Tibial nerve (tissue), 4 donors: ENCODE data around the gene CIAO2B. TPM values are rescaled to one million over a fixed set of nuclear protein-coding genes. Genes with fewer than 3 reads are reported as not detected.

Experiments used
- DNase-seq, 2 donors: peaks; one replicate each; pipeline ENCODE4 v3.0.0-alpha.2; 2019; ENCODE audit warnings: low spot score in 2 of 2
- H3K27ac ChIP-seq, 4 donors: fragments of 200-600 bp; sonication (generic) in 3 of 4; one replicate each; pipeline ENCODE4 v1.5.1; 2017 to 2019; ENCODE audit warnings: mild to moderate bottlenecking in 1 of 4
- H3K27me3 ChIP-seq, 2 donors: fragments of 200-600 bp; sonication (generic) in 1 of 2; one replicate each; pipeline versions ENCODE4 v1.5.1 to v1.6.0; 2017 to 2019
- H3K36me3 ChIP-seq, 3 donors: fragments of 200-600 bp; sonication (generic); one replicate each; pipeline ENCODE4 v1.5.1; 2018 to 2019
- H3K4me1 ChIP-seq, 4 donors: fragments of 200-600 bp; sonication (generic) in 3 of 4; one replicate each; pipeline ENCODE4 v1.5.1; 2017 to 2019
- H3K4me3 ChIP-seq, 4 donors: fragments of 200-600 bp; sonication (generic) in 3 of 4; one replicate each; pipeline ENCODE4 v1.5.1; 2017 to 2019; ENCODE audit warnings: mild to moderate bottlenecking in 1 of 4, moderate library complexity in 1 of 4
- H3K9me3 ChIP-seq, 4 donors: fragments of 200-600 bp; sonication (generic) in 3 of 4; one replicate each; pipeline ENCODE4 v1.5.1; 2017 to 2019
- CTCF ChIP-seq, 5 experiments: fragments of 200-600 bp in 3 of 5; fragments of 450-650 bp in 2 of 5; sonication (generic) in 3 of 5; IDR thresholded peaks; one replicate each; pipeline ENCODE4 v1.5.1; 2016 to 2019; ENCODE audit warnings: antibody characterized with exemption in 5 of 5, mild to moderate bottlenecking in 3 of 5, moderate library complexity in 2 of 5
- EP300 ChIP-seq, 2 donors: sonication (generic); formaldehyde crosslinking; IDR thresholded peaks; one replicate each; pipeline ENCODE4 v1.6.1; 2017; ENCODE audit warnings: antibody characterized with exemption in 2 of 2, mild to moderate bottlenecking in 1 of 2
- POLR2A ChIP-seq, 2 donors: fragments of 450-650 bp; IDR thresholded peaks; one replicate each; pipeline ENCODE4 v1.6.1; 2017; ENCODE audit warnings: antibody characterized with exemption in 2 of 2, mild to moderate bottlenecking in 2 of 2, moderate library complexity in 2 of 2
- WGBS, 2 donors: methylation state at CpG; one replicate each; pipeline ENCODE4 v1.1.5; 2018; 5-methylcytosine and 5-hydroxymethylcytosine counted together
- total RNA-seq, 4 donors: library from RNA; depleted of rRNA; stranded (reverse); fragments of >200 nt; gene quantifications; one replicate each; pipeline ENCODE4 v1.1.0, GENCODE V29; 2016

The CIAO2B gene
- total RNA-seq, 4 donors from 2014 or later = 57.1 to 111 (median 89.9) TPM

DNA sequence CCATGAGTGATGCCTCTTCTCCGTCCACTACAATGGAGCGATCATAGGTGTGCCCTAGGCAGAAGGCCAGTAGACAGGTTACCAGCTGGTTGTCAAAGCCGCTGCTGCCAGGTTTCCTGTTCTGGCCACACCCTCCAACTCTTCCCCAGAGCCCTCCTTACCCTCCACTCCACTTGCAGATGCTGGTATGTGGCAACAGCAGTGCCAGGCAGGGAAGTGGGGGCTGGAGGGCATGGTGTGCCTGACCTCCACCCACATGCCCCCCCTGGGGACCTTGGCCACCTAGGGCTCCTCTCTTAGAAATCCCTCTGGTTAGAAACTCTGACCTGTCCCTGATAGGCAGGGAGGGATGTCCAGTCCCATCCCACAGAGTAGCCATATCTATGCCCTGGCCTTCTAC lies 10.3 kb downstream of the CIAO2B start:
- TF ChIP-seq CTCF (IDR thresholded peaks at IDR 0.05) (no peak), POLR2A (IDR thresholded peaks at IDR 0.05) (no peak), EP300 (IDR thresholded peaks at IDR 0.05) (no peak)
- Histone ChIP-seq H3K27me3 (peaks cover 0 to 21% of the 10 kb centered on the region in 2 donors), H3K9me3 (no peaks in the 10 kb centered on the region), H3K4me3 (peak overlapping the region; percentile 6 to 65 (median 35)), H3K36me3 (peaks cover 0 to 10% (median 0%) of the 10 kb centered on the region in 3 donors), H3K27ac (peak overlapping the region in 2 of 4 donors; percentile 8 to 86), H3K4me1 (peaks cover 0 to 52% (median 7%) of the 10 kb centered on the region in 4 donors)
- WGBS, 2 donors = 75 to 97% methylated on average over 3 of the region's 3 CpGs
- no peak for DNase-seq

DNA sequence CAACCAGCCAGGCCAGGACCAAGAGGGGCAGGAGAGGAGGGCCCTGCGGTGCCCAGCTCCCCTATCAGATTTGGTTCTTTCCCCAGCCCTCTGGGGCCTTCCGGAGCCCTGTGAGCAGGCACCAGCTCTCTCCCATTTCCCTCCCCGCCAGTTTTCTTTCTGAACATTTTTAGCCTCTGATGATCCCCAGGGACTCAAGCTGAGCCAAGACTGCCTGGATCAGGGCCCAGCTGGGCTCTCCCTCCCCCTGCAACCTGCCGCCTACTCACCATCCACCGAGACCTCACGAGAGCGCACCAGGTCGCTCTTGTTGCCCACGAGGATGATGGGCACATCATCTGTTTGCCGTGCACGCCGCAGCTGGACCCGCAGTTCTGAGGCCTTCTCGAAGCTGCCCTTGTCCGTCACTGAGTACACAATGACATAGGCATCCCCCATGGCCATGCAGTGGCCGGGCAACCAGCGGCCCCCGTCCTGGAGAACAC lies 10.9 kb downstream of the CIAO2B start:
- H3K27ac ChIP-seq = peak overlapping the region in 3 of 4 donors; percentile 17 to 86 (median 22)

GRCh38 chr16:66921729-66922450 lies 12.3 kb downstream of the CIAO2B start:
- Histone ChIP-seq H3K9me3 (no peaks in the 10 kb centered on the region), H3K27ac (peak overlapping the region in 2 of 4 donors; percentile 55 to 65), H3K36me3 (peaks cover 0 to 10% (median 0%) of the 10 kb centered on the region in 3 donors), H3K4me1 (peaks cover 0 to 45% (median 7%) of the 10 kb centered on the region in 4 donors), H3K4me3 (peak overlapping the region in 1 of 4 donors; percentile 65), H3K27me3 (peaks cover 0 to 21% of the 10 kb centered on the region in 2 donors)
- no peak for TF ChIP-seq POLR2A (IDR thresholded peaks at IDR 0.05)
- no peak for TF ChIP-seq CTCF (IDR thresholded peaks at IDR 0.05)
- no peak for TF ChIP-seq EP300 (IDR thresholded peaks at IDR 0.05)
- no peak for DNase-seq
- 62 to 84% methylated on average over 39 to 41 of the region's 42 CpGs for WGBS, 2 donors

More for the DNA sequence above, 10.9 kb downstream of the CIAO2B start:
- Histone ChIP-seq H3K4me3 (peak overlapping the region; percentile 6 to 65 (median 35)), H3K4me1 (peaks cover 0 to 52% (median 7%) of the 10 kb centered on the region in 4 donors), H3K9me3 (no peaks in the 10 kb centered on the region), H3K27me3 (peaks cover 0 to 21% of the 10 kb centered on the region in 2 donors), H3K36me3 (peaks cover 0 to 10% (median 0%) of the 10 kb centered on the region in 3 donors)
- DNase-seq = no peak
- no peak for TF ChIP-seq EP300 (IDR thresholded peaks at IDR 0.05)
- TF ChIP-seq POLR2A (IDR thresholded peaks at IDR 0.05) = no peak
- no peak for TF ChIP-seq CTCF (IDR thresholded peaks at IDR 0.05)
- WGBS, 2 donors = 68% methylated on average over 18 of the region's 18 CpGs

DNA sequence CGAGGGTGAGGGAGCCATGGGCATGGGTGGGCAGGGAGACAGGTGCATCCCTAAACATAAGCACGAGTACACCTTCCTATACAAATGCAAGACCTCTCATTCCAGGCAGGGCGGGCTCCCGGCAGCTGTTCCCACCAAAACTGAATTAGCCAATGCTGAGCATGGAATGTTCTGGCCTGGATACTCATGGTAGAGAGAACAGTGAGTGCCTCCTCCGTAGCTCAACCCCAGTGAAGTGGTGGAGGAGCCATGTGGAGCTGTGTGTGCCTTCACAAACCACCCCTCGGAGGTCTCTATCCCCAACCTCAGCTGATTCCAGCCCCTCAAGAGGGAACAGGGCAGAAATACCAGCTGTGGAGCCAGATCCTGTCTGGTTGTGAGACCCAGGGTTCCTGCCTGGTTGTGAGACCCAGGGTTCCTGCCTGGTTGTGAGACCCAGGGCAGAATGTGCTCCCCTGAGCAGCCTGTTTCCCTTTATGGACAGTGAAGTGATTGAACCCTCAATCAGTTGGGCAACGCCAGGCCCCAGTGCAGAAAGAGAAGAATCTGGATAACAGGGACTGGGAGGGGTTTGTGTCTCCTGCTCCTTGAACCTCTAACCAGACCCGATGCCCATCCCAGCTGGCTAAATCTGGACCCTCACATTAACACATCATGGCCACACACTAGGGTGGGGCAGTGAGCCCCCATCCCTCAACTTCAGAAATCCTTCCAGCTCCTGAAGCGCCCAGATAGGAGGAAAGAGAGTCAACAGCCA lies 13.1 kb downstream of the CIAO2B start:
- no peak overlapping the region for H3K4me3 ChIP-seq
- TF ChIP-seq EP300 (IDR thresholded peaks at IDR 0.05) (no peak), POLR2A (IDR thresholded peaks at IDR 0.05) (no peak), CTCF (IDR thresholded peaks at IDR 0.05) (no peak)
- peaks cover 0 to 10% (median 0%) of the 10 kb centered on the region in 3 donors for H3K36me3 ChIP-seq
- peaks cover 0 to 39% (median 5%) of the 10 kb centered on the region in 4 donors for H3K4me1 ChIP-seq
- peaks cover 0 to 21% of the 10 kb centered on the region in 2 donors for H3K27me3 ChIP-seq
- 64 to 75% methylated on average over 9 of the region's 9 CpGs for WGBS, 2 donors
- no peak for DNase-seq
- H3K9me3 ChIP-seq = no peaks in the 10 kb centered on the region
- peak overlapping the region in 2 of 4 donors; percentile 55 to 65 for H3K27ac ChIP-seq
